GM18868 (cell line): ENCODE results near the gene TTC24.
"Not testable (repeated sequence)": the region's sequence is repeated elsewhere in the genome, so short reads cannot be mapped to it uniquely, and the experiment has no call there.

Source experiments
- ATAC-seq: cut with Tn5 transposase; IDR thresholded peaks from one replicate; pipeline ENCODE4 v1.9.1; 2021; ENCODE audit warnings: mild to moderate bottlenecking, moderate library complexity; ENCODE audit not compliant: unreplicated experiment

TTC24 gene

DNA sequence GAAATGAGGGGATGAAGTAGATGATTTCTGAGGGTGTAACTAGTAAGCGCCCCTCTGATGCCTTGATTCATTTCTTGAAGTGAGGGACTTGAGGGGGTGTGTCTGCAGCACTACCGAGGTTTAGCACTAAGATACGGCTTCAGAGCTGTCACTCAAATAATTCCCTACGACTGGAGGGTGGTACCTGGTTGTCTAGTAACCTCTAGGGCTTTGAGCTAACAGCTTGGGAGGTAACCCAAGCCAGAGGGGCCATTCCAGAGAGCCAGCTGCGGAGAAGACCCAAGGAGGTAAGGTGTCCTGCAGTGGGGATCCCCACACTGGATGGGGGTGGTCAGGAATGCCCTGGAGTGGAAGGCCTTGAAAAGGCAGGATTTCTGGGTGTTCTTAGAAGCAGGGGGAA, at the start of gene TTC24:
TTC24 (plus strand) TSS at position 252 of the 400 bp plus-strand sequence. CDS start 1,642 bp downstream, outside the sequence.
- ATAC-seq, result no peak

- no peak for ATAC-seq
Observed at GRCh38 chr1:156530006-156530405, 49.5 kb upstream of the TTC24 start.

GRCh38 chr1:156532374-156532773, 47.1 kb upstream of the TTC24 start:
- no peak for ATAC-seq

GRCh38 chr1:156533568-156534220, 45.8 kb upstream of the TTC24 start:
- ATAC-seq, result no peak

- ATAC-seq, result no peak
Observed at GRCh38 chr1:156534424-156535060, 45.0 kb upstream of the TTC24 start.

DNA sequence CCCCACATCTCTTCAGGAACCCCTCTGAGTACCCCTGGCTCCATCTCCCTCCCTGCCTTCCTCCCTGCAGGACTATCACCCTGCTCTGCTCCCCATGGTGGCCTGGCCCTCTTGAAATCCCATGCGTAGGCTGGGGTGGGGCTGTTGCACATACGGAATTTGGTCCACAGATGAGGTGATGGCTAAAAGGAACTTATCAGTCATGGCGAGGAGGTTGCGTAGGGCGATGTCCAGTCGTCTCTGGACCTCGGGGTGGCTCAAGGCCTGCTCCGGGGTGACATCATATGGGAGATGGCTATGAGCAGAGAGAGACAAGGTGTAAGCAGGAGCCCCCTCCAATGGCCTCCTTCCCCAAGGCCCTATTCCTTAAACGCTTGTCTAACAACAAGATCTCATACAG, 42.5 kb upstream of the TTC24 start:
- no peak for ATAC-seq

- no peak for ATAC-seq
Observed at GRCh38 chr1:156538711-156539440, 40.6 kb upstream of the TTC24 start.

- no peak for ATAC-seq
Observed at GRCh38 chr1:156539818-156540355, 39.6 kb upstream of the TTC24 start.

- ATAC-seq, result no peak
Observed at GRCh38 chr1:156540955-156541354, 38.6 kb upstream of the TTC24 start.

- ATAC-seq, result no peak
Observed at GRCh38 chr1:156543066-156543465, 36.5 kb upstream of the TTC24 start.

DNA sequence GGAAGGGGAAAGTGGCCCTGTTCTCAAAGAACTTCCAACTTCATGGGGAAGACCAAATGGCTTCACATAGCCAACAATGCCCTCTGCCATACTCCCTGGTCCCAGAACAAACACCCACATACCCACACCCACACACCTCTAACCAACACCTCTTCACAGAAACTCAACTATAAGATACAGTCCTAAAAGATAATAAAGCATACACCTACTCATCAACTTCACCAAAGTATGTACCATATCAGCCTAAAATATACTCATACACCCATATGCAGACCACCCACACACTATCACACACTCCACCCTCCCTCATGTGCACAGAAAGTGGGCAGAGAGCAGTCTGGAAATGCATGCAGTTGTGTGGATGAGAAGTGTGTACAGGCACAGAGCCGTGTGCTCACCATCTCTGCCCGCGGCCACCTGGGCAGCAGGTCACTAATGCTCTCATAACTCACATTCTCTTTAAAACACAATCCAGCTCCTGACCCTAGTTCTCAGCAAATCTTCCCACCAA, 34.9 kb upstream of the TTC24 start:
- ATAC-seq, result no peak

DNA sequence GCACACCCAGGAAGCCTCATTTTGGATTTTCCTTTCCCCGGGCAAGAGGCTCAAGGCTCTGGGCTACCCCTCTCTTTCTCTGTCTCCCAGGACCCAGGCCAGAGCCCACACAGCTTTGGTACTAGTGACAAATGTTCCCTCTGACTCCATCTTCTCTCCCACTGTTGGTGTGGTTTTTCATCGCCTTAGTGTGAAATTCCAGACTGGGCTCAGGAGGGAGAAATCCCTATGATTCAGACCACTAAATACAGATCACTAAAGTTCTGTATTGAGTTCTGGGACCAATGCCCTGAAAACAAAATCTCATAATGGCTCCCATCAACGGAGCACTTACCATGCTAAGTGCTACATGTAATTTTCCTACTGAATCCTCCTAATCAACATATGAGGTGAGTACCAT, 33.3 kb upstream of the TTC24 start:
- ATAC-seq, result no peak

DNA sequence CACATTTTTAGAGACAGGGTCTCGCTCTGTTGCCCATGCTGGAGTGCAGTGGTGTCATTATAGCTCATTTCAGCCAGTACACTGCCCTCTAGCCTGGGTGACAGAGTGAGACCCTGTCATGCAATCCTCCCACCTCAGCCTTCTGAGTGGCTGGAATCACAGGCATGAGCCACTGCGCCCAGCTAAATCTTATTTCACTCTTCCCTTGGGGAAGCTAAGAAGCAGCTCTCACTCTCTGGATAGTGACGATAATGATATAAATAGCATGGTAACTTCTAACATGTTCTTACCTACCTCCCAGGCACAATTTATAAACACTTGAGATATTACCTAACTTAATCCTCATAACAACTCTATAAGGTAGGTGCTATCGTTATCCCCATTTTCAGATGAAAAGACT, 32.1 kb upstream of the TTC24 start:
- no peak for ATAC-seq

DNA sequence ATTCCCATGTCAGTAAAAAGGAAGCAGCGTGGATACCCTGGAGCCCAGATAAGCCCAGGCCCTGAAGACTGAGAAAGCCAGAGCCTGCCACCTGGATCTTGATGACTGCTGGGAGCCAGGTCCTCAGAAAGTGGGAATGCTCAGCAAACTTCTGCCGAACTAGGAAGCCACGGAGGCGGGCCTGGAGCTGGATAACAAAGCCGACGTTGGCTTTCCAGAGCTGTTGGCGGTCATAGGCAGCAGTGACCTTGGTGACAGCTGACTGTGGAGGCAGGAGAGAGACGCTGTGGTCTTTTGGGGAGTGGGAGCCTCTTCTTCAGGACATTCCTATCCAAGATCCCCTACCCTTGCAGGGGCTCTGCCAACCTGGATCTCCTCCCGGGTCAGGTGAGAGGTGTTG, 31.5 kb upstream of the TTC24 start:
- no peak for ATAC-seq

DNA sequence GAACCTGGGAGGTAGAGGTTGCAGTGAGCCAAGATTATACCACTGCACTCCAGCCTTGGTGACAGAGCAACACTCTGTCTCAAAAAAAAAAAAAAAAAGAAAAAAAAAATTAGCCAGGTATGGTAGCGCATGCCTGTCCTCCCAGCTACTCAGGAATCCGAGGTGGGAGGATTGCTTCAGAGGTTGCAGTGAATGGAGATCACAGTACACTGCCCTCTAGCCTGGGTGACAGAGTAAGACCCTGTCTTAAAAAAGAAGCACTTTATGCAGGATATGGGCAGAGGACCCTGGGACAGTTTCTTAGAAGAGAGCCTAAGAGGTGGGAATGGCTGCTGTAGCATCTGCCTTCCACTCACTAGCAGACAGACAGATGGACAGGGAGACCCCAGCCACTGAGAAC, 30.1 kb upstream of the TTC24 start:
- no peak for ATAC-seq

- ATAC-seq, result no peak
Observed at GRCh38 chr1:156549831-156550230, 29.7 kb upstream of the TTC24 start.

DNA sequence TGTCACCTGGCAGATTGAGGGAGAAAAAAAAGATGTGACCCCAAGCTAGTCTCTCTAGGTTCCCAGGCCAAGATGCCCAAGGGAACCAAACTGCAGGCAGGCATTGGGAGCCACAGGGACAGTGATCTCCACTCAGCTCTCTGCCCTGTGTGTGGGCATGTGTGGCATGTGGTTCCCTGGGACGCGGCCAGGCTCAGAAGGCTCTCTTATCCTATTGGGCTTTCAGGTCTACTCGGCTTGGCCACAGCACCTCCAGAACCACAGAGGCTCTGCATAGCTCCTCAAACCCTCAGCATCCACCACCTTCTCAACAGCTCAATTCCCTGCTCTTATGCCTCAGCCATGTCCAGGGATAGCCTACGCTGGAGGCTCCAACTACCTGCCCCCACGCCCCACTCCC, 29.2 kb upstream of the TTC24 start:
- ATAC-seq, result no peak

- ATAC-seq, result no peak
Observed at GRCh38 chr1:156551066-156551643, 28.4 kb upstream of the TTC24 start.

DNA sequence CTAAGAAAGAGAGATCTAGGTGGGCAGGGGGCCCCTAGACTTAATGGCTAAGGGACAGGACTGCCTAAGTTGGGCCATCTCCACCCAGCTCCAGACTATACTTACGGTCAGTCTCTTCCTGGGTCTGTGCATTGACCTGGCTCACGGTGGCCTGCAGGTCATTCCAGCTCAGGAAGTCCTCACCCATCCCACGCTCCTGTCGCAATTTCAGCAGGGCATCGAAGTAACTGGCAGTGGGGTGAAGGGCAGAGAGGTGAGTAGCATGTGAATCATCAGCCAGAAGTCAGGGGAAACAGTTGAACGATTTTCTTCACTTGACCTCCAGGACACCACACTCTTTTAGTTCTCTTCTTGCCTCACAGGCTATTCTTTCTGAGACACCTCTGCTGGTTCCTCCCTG, 27.7 kb upstream of the TTC24 start:
- no peak for ATAC-seq

- no peak for ATAC-seq
Observed at GRCh38 chr1:156552518-156552917, 27.0 kb upstream of the TTC24 start.

GRCh38 chr1:156552937-156553336, 26.6 kb upstream of the TTC24 start:
- not testable (repeated sequence) for ATAC-seq
